T-helper 1 cell treated with Interleukin-12 subunit alpha and Interleukin-12 subunit beta and Interleukin-4 antibody, amounts not matched to agents 30 ng/mL and 1 ng/mL, for 36 hours (primary cell): ENCODE measurements around the gene CADM1. TPM values are rescaled to one million over a fixed set of nuclear protein-coding genes. Genes with fewer than 3 reads are reported as not detected.

ENCODE experiments used
- intact Hi-C: fragments of 100-400 bp; cut with micrococcal nuclease; formaldehyde crosslinking; loops from one replicate; pipeline ENCODE4 v1.15.1; 2024
- total RNA-seq: library from RNA; stranded (reverse); gene quantifications from 2 replicates; pipeline ENCODE4 v1.2.3, GENCODE V29; 2022

CADM1 gene
- total RNA-seq, 1 donor from 2014 or later: 0.83 TPM

DNA sequence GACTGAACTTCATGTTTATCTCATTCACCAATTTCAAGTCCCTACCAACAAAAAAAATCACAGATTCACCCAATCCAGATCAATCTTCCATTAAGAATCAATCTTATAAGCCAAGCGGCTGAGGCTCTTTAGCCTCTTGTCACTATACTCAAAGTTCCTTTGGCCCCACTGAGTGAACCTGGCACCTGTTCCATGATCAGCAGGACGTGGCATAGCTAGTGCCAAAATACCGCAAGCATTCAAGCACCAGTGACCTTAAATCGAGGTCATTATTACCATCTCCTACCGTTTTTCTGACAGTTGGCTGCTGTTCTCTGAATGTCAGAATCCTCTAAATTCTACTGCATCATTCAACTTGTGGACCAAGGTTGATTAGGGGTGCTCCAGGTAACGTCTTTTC is 141.2 kb downstream of the CADM1 start:
- intact Hi-C loops: no loop called here

DNA sequence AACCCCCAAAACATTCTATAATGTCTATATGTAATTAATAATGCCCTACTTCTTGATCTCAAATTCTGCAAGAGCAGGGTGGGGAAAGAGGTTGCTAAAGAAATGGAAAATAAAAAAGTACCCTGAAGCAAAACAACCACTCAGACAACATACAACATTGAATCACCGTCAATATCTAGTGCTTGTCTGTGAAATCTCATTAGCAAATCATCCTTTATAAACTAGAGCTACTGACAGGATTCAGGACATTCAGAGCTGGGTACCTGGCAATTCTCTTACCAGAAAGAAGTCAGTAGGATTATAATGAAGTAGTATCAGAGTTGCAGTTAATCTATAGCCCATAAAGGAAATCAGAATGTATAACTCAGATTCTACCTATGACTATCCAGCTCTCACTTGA is 143.2 kb downstream of the CADM1 start:
- intact Hi-C loops: no loop called here

DNA sequence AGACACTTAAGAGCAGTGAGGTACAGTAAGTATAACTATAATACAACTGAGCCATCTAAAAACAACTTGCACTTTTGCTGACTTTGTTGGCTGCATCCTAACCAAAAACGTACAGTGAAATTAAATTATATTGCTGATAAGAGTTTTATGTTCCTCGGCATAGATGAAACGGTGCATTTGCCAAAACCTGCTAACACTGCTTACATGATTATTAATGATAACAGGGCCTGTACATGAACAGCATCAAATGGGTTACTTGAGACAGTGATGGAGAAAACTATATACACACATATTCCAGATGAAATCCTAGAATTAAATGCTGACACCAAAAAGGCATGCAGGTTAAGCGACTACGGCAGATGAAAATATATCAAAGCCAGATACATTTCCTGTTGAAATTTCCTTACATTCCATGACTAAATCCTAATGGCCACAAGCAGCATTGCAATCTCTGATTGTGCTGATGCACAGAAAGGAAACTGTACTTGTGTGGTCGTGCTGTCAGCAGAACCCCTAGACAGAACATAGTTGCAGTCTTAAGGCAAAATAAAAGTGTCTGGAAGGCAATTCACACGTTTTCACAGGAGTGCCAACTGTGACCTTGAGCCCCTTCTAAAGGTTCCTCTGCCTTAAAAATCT is 143.9 kb downstream of the CADM1 start:
- intact Hi-C loops: no loop called here

DNA sequence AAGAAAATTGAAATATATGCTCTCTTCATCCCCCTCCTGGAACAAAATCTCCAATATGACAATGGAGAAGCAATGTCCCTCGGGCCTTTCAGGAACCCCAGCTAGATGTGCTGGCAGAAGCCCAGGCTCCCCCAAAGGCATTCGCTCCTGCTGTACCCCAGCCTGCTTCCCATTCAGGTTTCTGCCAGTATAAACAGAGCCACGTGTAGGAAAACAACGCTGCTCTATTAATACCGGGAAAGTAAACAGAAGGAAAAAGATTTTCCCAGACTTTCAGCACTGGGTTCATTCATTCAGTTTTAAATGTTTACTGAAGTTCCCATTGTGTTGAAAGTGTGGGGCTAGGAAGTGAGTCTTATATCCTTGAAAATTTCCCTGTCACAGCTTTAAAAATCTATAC is 147.1 kb downstream of the CADM1 start:
- intact Hi-C loops: no loop called here

DNA sequence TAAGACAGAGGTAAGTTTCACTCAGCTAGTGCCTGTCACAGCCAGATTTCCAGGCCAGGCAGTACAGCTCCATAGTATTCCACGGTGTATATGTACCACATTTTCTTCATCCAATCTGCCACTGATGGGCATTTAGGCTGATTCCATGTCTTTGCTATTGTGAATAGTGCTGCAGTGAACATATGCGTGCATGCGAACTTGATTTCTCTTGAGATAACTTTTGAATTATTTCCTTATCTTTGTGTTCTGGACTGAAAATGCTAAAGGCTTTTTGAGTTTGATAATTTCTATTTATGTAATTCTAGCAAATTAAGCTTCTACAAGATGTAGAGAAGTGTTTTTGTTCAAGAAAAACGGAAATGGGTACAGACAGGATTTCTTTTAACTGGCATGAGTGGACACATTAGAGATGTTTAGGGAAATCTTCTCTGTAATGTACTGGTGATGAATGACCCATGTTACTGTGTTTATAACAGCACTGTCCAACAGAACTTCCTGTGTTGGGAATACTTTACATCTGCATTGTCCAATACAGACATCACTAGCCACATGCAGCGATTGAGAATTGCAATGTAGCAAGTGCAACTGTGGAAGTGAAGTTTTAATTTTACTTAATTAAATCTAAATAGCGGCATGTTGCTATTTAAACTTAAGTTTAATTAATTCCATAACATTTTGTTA is 151.3 kb downstream of the CADM1 start:
- intact Hi-C loops: no loop called here

DNA sequence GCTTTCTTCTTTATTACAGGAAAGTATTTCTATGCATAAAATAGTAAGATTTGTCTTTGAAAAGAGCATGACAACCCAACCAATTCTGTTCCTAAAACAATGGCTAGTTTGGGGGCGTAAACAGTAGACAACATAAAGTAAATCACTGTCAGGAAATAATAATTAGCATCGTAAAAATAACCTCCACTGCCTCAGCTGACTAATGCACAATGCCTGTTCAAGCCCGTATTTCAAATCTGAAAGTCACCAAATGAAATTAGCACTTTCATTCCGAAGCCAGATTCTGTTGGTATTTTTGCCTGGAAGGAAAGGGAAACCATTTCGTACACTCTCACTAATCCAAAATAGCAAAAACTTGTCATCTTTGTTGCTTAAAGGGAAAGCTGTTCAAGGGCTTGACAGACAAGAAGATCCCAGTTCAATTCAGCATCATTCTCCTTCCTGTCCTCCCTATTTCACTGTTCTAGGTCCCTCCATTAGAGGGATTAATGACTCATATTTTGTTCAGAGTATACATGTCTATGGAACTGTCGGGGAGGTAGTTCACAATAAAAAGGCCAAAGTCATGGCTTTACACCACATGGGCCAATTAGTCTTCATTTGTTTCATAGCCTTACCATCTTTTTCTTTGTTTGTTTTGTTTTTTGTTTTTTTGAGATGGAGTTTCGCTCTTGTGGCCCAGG is 154.7 kb downstream of the CADM1 start:
- intact Hi-C loops: no loop called here

DNA sequence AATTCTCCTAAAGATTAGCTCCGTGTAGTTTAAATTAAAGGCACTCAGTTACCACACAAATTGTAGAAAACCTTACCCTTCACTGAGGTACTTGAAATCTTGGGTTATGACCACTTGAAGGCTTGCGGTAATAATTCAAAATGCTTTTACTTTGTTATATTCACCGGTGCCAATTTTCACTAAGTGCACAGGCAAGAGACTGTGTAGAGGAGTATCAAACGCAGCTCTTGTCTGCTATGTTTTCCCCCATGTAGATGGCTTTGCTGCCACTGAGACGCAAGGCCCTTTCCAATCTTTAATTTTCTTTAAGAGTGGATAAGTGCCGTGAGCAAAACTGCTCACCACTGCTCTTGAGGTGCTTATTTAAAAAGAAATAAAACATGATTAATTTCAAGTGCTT is 155.8 kb downstream of the CADM1 start:
- intact Hi-C loops: no loop called here

- intact Hi-C loops: no loop called here
These were observed 157.1 kb downstream of the CADM1 start for GRCh38 chr11:115347106-115347505.

GRCh38 chr11:115345840-115346239 is 158.4 kb downstream of the CADM1 start:
- intact Hi-C loops: no loop called here

GRCh38 chr11:115345361-115345760 is 158.9 kb downstream of the CADM1 start:
- intact Hi-C loops: no loop called here

- intact Hi-C loops: no loop called here
These were observed 159.4 kb downstream of the CADM1 start for GRCh38 chr11:115344846-115345245.

DNA sequence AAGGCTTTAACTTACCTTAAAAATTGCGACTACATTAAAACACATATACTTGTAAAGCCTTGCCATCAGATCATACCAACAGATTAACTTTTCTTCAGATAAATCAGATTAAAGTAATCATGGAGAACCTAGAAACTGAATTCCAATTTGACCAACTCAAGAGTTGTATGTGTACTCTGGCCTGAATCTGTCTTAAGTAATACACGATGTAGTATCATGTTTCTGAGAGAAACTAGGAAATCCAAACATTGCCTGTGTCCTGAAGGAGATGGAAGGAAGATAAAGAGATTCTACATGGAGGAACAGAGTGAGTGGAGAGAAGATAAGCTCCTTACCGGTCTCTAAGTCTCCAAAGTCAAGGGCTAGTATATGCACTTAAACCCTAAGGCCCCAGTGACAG is 162.1 kb downstream of the CADM1 start:
- intact Hi-C loops: no loop called here

- intact Hi-C loops: no loop called here
These were observed 163.3 kb downstream of the CADM1 start for GRCh38 chr11:115340874-115341273.

DNA sequence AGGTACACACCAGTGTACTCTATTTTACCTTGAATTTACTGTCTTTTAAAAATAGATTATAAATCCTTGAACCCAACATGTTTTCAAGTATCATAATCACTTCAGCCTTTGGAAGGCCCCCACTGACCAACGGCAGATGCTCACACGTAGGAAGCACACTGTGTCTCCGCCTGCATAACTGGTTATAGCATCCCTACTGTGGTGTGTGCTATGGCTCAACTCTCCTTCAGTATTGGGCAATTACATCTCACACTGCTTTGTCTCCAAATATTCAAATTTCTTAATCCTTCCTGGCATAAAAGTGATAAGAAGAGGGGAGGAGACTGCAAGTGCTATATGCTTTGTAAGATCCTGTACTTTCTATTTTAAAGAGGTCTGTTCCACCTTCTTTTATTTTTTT is 165.7 kb downstream of the CADM1 start:
- intact Hi-C loops: no loop called here

DNA sequence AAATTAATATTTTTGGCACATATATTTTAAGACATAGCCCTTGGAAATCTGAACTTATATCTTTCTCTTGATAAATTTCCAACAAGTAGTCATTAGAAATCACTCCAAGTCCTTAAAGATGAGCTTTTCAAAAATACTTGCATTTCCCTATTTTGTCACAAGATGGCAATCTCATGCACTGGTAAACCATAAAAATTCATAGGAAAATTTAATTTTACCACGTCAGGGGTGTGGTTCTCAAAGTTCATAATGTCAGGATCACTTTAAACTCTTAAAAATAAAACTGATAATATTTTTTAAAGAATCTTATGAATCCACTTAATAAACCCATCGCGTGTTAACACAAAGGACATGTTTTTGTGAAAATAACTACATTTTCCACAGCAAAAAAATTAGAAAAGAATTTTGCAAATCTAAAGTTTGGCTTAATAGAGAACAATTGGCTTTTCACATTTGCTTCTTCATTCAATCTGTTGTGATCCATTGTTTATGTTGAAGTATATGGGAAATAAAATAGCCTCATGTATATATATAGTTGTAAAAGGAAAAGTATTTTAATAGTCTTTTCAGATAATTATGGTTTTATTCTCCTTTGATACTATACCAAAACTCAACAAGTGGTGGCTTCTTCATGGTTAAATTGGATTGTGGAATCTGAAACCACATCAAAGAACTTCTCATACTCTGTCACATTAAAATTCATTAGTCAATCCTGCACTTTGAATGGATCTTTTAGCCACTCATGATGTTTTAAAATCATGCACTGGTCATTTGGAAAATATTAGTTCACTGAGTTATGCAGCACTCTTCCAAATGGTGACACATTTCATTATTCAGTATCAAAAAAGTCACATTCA is 169.1 kb downstream of the CADM1 start:
- intact Hi-C loops: loop anchor here (1.0 to 2.0 kb wide), 2 partner anchors 890 to 941 kb away; no protein-coding TSS in a partner anchor

- intact Hi-C loops: loop anchor here (2.0 kb wide), 1 partner anchor 891 kb away; no protein-coding TSS in a partner anchor
These were observed 170.3 kb downstream of the CADM1 start for GRCh38 chr11:115333949-115334348.

DNA sequence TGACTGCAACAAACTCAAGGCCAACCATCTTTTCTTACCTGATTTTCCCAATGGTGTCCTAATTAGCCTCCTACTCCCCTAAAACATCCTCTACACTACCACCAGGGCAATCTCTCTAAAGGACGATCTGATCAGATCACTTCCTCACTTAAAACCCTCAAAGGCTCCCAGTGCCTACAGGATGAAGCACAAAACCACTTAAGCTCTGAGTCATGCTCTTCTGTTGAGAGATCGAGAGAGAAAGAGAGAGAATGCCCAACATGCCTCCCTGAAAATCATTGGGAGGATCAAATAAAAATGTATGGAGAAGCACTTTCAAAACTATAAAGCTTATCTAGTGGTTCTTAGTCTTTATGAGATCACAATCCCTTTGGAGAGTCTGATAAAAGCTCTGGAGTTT is 171.1 kb downstream of the CADM1 start:
- intact Hi-C loops: no loop called here

DNA sequence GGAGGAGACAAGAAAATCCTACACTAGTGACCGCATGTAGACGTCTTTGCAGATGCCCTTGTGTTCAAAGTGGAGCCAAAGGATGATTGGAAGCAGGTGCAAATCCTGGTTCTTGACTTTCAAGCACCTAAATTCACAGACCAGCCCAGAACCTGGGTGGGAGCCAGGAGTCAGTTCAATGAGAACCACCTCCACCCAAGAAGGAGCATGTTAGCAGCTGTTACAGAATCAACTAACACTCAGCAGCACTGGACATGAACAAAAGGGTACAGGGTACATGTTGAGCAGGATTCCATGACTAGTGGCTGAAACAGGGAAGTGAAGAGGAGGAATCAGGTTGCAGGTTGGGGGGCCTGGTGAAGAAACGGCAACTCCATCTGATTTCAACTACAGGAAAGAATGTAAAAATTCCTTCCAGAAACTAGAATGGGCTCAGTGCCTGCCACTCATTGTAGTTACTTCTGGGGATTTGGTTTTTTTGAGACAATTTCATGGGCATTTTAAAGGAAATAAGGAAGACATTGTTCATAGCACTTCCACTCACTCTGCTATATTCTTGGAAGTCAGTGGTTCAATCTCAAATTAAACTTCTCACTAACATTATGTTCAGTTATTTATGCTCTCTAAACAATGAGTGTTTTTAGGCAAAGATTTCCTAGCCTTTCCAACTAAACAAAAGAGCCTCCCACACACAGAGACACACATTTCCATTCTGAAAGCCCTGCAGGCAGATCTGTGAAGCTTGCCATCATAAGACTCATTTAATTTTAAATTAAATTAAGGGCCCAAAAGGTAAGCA is 173.3 kb downstream of the CADM1 start:
- intact Hi-C loops: no loop called here

- intact Hi-C loops: loop anchor here (10.0 kb wide), 1 partner anchor 552 kb away; no protein-coding TSS in a partner anchor
These were observed 177.7 kb downstream of the CADM1 start for GRCh38 chr11:115326526-115326925.

- intact Hi-C loops: loop anchor here (10.0 kb wide), 1 partner anchor 551 kb away; no protein-coding TSS in a partner anchor
These were observed 178.7 kb downstream of the CADM1 start for GRCh38 chr11:115325523-115325922.
